CD4-positive, alpha-beta T cell treated with Interferon gamma for 1 hour (primary cell): ENCODE results near the gene STAT4.

Experiments
- DNase-seq: peaks from one replicate; pipeline ENCODE4 v3.0.0-alpha.2; 2020

The STAT4 gene

GRCh38 chr2:190987938-190988337 lies 162.9 kb downstream of the STAT4 start:
- DNase-seq: no peak

- no peak for DNase-seq
Observed at GRCh38 chr2:190987116-190987515, 163.7 kb downstream of the STAT4 start.

DNA sequence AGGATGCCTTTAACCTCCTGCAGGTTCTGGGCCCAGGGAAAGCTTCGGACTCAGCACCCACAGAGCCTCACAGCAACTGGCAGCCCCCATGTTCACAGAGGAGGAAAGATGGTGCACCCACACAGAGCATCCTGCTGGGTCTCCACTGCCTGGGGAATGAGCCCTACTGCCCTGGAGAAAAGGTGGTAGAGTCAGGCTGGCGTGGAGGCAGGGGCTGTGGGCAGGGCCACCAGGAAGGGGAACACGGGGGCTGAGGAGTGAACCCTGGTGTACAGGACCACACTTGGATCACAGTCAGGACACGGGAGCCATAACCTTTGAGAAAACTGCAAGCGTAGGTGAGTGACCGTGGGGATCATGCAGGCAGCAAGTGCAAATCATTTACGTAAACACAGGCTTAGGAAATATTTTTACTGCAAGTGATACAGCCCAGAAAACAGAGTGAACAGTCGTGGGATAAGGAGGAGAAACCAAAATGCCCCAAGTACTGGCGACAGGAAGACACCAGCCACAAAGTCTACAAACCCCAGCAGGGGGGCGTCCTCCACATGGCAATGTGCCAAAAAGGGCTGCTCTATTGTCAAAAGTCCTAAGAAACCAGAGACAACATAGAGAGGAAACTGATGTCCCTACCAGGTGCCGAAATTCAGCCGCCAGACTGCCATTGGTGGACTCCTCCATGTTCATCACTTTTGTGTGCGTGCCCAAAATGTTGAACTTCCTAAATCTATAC lies 164.4 kb downstream of the STAT4 start:
- DNase-seq: no peak

GRCh38 chr2:190984595-190984994 lies 166.2 kb downstream of the STAT4 start:
- no peak for DNase-seq

DNA sequence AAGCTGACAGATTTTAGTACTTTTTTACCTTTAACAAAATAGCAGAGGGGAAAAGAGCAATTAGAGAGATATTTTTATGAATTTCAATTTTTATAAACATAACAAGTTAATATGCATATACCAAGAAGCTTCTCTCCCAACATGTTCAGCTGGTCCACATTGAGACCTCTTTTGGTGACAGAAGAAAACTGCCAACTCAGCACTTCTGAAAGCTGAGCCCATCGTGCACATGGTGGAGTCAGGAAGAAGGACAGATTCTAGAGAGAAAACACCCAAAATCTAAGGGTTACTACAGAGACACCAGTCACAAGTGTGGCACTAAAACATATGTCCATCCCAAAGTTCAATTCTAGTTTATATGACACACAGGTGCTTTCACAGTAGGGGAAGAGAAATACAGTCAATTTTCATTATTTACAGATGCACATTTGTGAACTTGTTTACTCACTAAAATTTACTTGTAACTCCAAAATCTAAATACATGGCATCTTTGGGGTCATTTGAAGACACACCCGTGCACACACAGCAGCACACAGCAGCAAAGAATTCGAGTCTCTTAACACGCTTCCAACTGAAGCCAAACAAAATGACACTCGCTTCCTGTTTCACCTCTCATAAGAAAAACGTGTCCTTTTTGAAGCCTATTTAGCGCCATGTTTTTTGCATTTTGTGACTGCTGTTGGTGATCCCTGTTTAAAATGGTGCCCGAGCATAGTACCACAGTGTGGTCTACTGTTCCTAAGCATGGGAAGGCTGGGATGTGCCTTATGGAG lies 168.3 kb downstream of the STAT4 start:
- DNase-seq: no peak

- DNase-seq: no peak
Observed at GRCh38 chr2:190981733-190982132, 169.1 kb downstream of the STAT4 start.

- DNase-seq: no peak
Observed at GRCh38 chr2:190981333-190981732, 169.5 kb downstream of the STAT4 start.

DNA sequence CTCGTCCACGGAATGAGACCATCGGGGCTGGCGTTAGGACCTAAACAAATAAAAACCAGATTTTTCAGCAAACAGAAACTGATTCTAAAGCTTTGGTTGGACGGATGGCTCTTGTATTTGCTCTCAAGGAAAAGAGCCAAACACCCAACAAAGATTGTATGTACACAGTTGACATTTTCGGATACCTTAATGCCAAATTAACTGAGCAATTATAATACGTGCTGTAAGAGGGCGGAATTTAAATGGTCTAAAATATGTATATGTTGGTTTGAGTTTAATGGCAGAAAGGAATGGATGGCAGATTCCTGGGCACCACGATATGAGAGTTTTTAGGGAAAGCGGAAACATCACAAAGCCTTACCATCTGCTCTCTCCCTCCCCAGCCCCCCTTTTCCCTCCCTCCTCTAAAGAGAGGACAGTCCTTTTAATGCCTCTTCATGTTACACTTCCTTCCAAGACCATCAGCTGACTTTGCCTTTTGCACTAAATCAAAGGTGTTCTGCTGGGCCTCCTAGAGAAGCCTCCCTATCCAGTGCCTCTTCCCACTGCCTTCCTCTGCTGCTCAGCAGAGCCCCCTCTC lies 170.1 kb downstream of the STAT4 start:
- no peak for DNase-seq

- no peak for DNase-seq
Observed at GRCh38 chr2:190979906-190980629, 170.7 kb downstream of the STAT4 start.
